OCI-M2 (cell line): ENCODE data around the gene CHPF.
A peak's percentile ranks its signal among the peaks of the same experiment; 100 is the strongest.

Experiments
- DNase-seq: peaks from one replicate; lab custom pipeline; 2025; ENCODE audit not compliant: unreplicated experiment; lab: John Stamatoyannopoulos, UW

Gene CHPF

GRCh38 chr2:219533930-219534661 lies 9.5 kb downstream of the CHPF start:
- no peak for DNase-seq

- no peak for DNase-seq
Measured at GRCh38 chr2:219532378-219532649, 11.3 kb downstream of the CHPF start.

GRCh38 chr2:219531639-219532377 lies 11.8 kb downstream of the CHPF start:
- DNase-seq = no peak

GRCh38 chr2:219530048-219530963 lies 13.3 kb downstream of the CHPF start:
- peak; percentile 44 for DNase-seq

GRCh38 chr2:219527472-219527871 lies 16.1 kb downstream of the CHPF start:
- no peak for DNase-seq

- DNase-seq = no peak
Measured at GRCh38 chr2:219527076-219527394, 16.6 kb downstream of the CHPF start.

GRCh38 chr2:219526320-219527075 lies 17.1 kb downstream of the CHPF start:
- DNase-seq = no peak

- DNase-seq = peak; percentile 34
Measured at GRCh38 chr2:219525533-219526232, 17.9 kb downstream of the CHPF start.

- DNase-seq = no peak
Measured at GRCh38 chr2:219524817-219525216, 18.8 kb downstream of the CHPF start.

GRCh38 chr2:219523031-219523671 lies 20.5 kb downstream of the CHPF start:
- DNase-seq = no peak

- no peak for DNase-seq
Measured at GRCh38 chr2:219522111-219523030, 21.2 kb downstream of the CHPF start.

- DNase-seq = peak; percentile 43
Measured at GRCh38 chr2:219521066-219521880, 22.3 kb downstream of the CHPF start.

GRCh38 chr2:219520079-219520478 lies 23.5 kb downstream of the CHPF start:
- no peak for DNase-seq

- DNase-seq = no peak
Measured at GRCh38 chr2:219519526-219519916, 24.1 kb downstream of the CHPF start.

- no peak for DNase-seq
Measured at GRCh38 chr2:219517954-219518778, 25.4 kb downstream of the CHPF start.

GRCh38 chr2:219516888-219517287 lies 26.7 kb downstream of the CHPF start:
- DNase-seq = no peak

GRCh38 chr2:219515874-219516629 lies 27.6 kb downstream of the CHPF start:
- no peak for DNase-seq
